GM13976 (cell line): ENCODE measurements around the gene FOXL2.

Experiments
- DNase-seq: peaks from one replicate; pipeline ENCODE4 v3.0.0; 2012; ENCODE audit warnings: low spot score
- in situ Hi-C: fragments of 300-500 bp; cut with MboI; formaldehyde crosslinking; loops from one replicate; pipeline ENCODE4 v1.12.0; 2022; ENCODE audit warnings: low sequenced_read_pairs, mixed read lengths, inconsistent platforms; ENCODE audit not compliant: unreplicated experiment
- TF ChIP-seq, protein P1 (sequence below): IDR thresholded peaks from 2 replicates; pipeline ENCODE4 v1.5.1; 2012; ENCODE audit warnings: borderline replicate concordance, mild to moderate bottlenecking; ENCODE audit not compliant: insufficient read depth; ENCODE audit errors: extremely low read depth, missing control alignments, control extremely low read depth

Gene FOXL2

GRCh38 chr3:138946663-138947494 is at the start of gene FOXL2, which contains the start of gene FOXL2NB:
TSS of gene FOXL2 (minus strand) at chr3:138947137. CDS start at chr3:138946722, 415 bp downstream.
TSS of gene FOXL2NB (plus strand) at chr3:138947217. CDS start at chr3:138947365, 148 bp downstream.
- TF ChIP-seq, protein P1, sequence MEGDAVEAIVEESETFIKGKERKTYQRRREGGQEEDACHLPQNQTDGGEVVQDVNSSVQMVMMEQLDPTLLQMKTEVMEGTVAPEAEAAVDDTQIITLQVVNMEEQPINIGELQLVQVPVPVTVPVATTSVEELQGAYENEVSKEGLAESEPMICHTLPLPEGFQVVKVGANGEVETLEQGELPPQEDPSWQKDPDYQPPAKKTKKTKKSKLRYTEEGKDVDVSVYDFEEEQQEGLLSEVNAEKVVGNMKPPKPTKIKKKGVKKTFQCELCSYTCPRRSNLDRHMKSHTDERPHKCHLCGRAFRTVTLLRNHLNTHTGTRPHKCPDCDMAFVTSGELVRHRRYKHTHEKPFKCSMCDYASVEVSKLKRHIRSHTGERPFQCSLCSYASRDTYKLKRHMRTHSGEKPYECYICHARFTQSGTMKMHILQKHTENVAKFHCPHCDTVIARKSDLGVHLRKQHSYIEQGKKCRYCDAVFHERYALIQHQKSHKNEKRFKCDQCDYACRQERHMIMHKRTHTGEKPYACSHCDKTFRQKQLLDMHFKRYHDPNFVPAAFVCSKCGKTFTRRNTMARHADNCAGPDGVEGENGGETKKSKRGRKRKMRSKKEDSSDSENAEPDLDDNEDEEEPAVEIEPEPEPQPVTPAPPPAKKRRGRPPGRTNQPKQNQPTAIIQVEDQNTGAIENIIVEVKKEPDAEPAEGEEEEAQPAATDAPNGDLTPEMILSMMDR: no peak
- no peak for DNase-seq
- in situ Hi-C loops: no loop called here

GRCh38 chr3:138995706-138996105 is 48.8 kb upstream of the FOXL2 start:
- TF ChIP-seq, protein P1: no peak
- DNase-seq: no peak
- in situ Hi-C loops: no loop called here

- TF ChIP-seq, protein P1: no peak
- DNase-seq: no peak
- in situ Hi-C loops: no loop called here
Observed at GRCh38 chr3:138987181-138987580, 40.2 kb upstream of the FOXL2 start.

DNA sequence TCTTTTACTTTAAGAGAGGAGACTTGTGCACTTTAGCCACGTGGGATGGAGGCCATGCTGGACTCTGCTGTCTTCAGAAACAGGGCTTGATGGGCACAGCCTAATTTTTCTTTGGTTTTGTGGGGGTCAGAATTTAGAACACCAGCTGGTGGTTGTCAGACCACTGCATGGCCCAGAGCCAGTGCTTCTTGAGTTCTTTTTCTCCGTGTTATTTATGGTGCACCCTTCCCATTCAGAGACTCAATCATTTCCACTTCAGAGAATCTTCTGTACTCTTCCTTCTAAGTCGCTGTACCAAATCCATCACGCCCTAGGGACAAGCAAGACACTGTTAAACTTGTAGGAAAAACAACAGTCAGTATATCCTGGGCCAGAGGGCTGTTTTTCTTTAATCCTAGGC is 39.0 kb upstream of the FOXL2 start:
- no peak for DNase-seq
- in situ Hi-C loops: no loop called here
- TF ChIP-seq, protein P1: no peak

DNA sequence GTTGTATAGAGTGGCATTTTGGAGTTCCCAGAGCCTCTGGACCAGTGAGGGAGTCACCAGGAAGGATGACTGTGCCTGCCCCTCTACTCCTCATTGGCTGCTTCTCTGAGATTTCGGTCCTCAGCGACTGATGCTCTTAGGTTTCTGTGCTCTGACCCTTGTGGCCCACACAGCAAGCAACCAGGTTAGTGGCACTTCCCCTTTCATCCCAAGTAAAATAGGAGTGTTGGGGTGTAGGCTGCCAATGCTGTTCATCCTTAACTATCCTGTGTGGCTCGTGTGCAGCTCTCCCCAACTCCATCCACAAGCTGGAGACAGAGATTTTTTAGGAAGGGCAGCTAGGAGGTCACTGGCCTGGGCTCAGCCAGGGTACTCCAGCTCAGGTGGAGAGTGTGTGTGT is 37.9 kb upstream of the FOXL2 start:
- in situ Hi-C loops: no loop called here
- TF ChIP-seq, protein P1: no peak
- DNase-seq: no peak

DNA sequence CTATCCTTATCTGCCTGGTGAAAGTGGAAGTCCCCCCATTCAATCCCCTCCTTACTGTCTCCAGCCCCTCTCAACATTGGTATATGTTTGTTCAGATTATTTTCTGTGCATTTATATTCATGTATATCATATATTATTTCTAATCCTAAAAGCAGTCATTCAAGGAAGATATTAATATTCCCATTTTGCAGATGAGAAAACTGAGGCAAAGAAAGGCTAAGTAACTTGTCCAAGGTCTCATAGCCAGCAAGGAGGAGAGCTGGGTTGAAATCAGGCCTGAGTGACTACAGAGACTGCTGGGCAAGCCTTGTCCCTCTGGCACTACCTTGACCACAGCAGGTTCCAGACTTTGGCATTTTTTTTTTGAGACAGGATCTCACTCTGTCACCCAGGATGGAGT is 29.1 kb upstream of the FOXL2 start:
- in situ Hi-C loops: no loop called here
- no peak for DNase-seq
- TF ChIP-seq, protein P1: no peak
